NCI-H446 (cell line): ENCODE results near the gene RNU6-9.
A peak's percentile ranks its signal among the peaks of the same experiment; 100 is the strongest.

ENCODE experiments used
- DNase-seq, 2 experiments: peaks; one replicate each; lab custom pipeline; 2025; lab: John Stamatoyannopoulos, UW

The RNU6-9 gene

GRCh38 chr19:936175-936546 lies 42.9 kb downstream of the RNU6-9 start:
- no peak for DNase-seq

GRCh38 chr19:937259-937694 lies 44.0 kb downstream of the RNU6-9 start:
- DNase-seq: no peak

- DNase-seq: no peak
Measured at GRCh38 chr19:938233-938923, 45.1 kb downstream of the RNU6-9 start.

- DNase-seq: no peak
Measured at GRCh38 chr19:939439-939838, 46.2 kb downstream of the RNU6-9 start.

GRCh38 chr19:939922-940321 lies 46.6 kb downstream of the RNU6-9 start:
- no peak for DNase-seq

GRCh38 chr19:940591-941291 lies 47.5 kb downstream of the RNU6-9 start:
- DNase-seq: peak; percentile 54 to 92

- DNase-seq: no peak
Measured at GRCh38 chr19:941292-942132, 48.2 kb downstream of the RNU6-9 start.

- no peak for DNase-seq
Measured at GRCh38 chr19:942133-942645, 48.9 kb downstream of the RNU6-9 start.
